ENCODE data around the gene MADD.

DNA sequence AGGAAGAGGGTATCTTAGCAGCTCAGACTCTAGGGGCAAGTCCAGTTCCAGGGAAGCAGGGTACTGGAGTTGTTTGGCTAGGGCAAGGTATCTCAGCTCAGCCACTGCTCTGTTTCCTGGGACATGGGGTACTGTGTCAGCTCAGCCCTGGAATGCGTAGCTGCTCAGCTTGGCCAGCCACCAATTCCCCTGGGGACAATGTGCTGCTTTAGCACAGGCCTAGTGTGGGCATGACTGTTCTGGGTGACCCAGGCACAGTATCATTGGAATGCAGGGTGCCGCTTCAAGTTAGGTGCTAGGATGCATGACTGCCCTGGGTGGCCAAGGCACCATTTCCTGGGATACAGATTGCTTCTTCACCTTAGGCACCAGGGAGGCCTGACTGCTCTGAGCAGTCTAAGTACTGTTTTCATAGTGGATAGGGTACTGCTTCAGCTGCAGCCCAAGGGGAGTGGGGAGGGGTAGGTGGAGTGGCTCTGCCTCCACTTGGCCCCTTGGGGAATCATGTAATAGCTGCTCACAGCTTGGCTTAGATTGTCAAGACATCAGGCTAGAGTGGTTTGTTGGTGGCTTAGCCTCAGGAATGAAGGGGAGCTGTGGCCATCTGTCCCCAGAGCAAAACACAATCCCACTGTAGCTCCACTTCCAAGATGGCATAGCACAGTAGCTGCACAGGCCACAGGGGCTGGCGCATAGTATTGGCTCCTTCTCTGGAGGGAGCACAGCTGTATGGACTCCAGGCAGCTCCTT is 36.0 kb downstream of the MADD start:
- TF ChIP-seq POLR2AphosphoS5 (IDR thresholded peaks at IDR 0.05; ENCODE audit: low read depth, low read length) (no peak), TAF1 (IDR thresholded peaks at IDR 0.05; ENCODE audit: borderline replicate concordance, insufficient read depth, low read length) (no peak)
